DOHH2 (cell line): ENCODE data around the gene CDS1.

Experiments
- CTCF ChIP-seq: fragments of 200-600 bp; sonication (generic); IDR thresholded peaks from one replicate; pipeline ENCODE4 v1.5.1; 2014; ENCODE audit warnings: antibody characterized with exemption, mild to moderate bottlenecking, low read depth, low read length; ENCODE audit not compliant: poor library complexity, severe bottlenecking
- EZH2phosphoT487 ChIP-seq: fragments of 200-600 bp; sonication (generic); IDR thresholded peaks from 2 replicates; pipeline ENCODE4 v1.6.1; 2017; ENCODE audit warnings: borderline replicate concordance, mild to moderate bottlenecking, antibody characterized with exemption, low read length, moderate library complexity, mixed read lengths

GRCh38 chr4:84565951-84566350, 17.0 kb upstream of the CDS1 start:
- TF ChIP-seq CTCF: no peak
- no peak for TF ChIP-seq EZH2phosphoT487
